IMR-90 (cell line): ENCODE data around the gene ALDH1B1.

Experiments used
- CEBPB ChIP-seq: IDR thresholded peaks from 2 replicates; pipeline ENCODE4 v1.6.1; 2012; ENCODE audit warnings: low read depth, low read length, improper control_type of control experiment
- MAZ ChIP-seq: IDR thresholded peaks from 2 replicates; pipeline ENCODE4 v1.6.1; 2012; ENCODE audit warnings: low read depth, mild to moderate bottlenecking, low read length, improper control_type of control experiment, moderate library complexity, borderline replicate concordance
- POLR2A ChIP-seq: IDR thresholded peaks from 2 replicates; pipeline ENCODE4 v1.6.1; 2012; ENCODE audit warnings: mild to moderate bottlenecking, low read depth, low read length
- RAD21 ChIP-seq: IDR thresholded peaks from 2 replicates; pipeline ENCODE4 v1.6.1; 2012; ENCODE audit warnings: low read length, improper control_type of control experiment
- SMC3 ChIP-seq: fragments of 150-350 bp; IDR thresholded peaks from 2 replicates; pipeline ENCODE4 v1.6.1; 2016; ENCODE audit warnings: low read depth, mild to moderate bottlenecking, antibody characterized with exemption, low read length, moderate library complexity
- TF ChIP-seq, protein P1 (sequence below): conservative IDR thresholded peaks from 2 replicates; pipeline ENCODE4 v1.5.1; 2012; ENCODE audit warnings: mild to moderate bottlenecking, low read depth, low read length, improper control_type of control experiment

DNA sequence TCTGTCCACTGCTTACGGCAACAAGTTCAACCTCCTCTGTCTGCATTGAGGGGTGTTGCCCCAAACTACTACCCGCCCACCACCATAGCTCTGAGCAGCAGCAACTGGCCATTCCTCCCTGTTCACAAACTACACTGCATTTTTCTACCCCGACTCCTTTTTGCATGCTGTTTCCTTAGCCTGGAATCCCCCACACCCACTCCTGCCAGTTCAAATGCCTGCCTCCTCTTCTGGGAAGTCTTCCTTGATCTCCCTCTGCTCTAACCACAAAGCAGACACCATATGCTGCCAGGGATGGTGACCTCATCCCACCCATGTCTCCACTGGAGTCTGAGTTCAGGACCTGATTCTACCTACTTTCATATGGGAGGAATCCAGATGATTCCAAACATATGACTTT lies 13.3 kb downstream of the ALDH1B1 start:
- TF ChIP-seq, protein P1, sequence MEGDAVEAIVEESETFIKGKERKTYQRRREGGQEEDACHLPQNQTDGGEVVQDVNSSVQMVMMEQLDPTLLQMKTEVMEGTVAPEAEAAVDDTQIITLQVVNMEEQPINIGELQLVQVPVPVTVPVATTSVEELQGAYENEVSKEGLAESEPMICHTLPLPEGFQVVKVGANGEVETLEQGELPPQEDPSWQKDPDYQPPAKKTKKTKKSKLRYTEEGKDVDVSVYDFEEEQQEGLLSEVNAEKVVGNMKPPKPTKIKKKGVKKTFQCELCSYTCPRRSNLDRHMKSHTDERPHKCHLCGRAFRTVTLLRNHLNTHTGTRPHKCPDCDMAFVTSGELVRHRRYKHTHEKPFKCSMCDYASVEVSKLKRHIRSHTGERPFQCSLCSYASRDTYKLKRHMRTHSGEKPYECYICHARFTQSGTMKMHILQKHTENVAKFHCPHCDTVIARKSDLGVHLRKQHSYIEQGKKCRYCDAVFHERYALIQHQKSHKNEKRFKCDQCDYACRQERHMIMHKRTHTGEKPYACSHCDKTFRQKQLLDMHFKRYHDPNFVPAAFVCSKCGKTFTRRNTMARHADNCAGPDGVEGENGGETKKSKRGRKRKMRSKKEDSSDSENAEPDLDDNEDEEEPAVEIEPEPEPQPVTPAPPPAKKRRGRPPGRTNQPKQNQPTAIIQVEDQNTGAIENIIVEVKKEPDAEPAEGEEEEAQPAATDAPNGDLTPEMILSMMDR: no peak
- TF ChIP-seq POLR2A (no peak), SMC3 (no peak), MAZ (no peak), RAD21 (no peak), CEBPB (no peak)
